Astrocyte of the spinal cord (primary cell): ENCODE results near the gene CGAS.
"Not testable (repeated sequence)": the region's sequence is repeated elsewhere in the genome, so short reads cannot be mapped to it uniquely, and the experiment has no call there.

Source experiments
- DNase-seq: peaks from one replicate; pipeline ENCODE4 v3.0.0; 2011; ENCODE audit warnings: low read depth, low spot score
- H3K4me3 ChIP-seq: 2 replicates; pipeline ENCODE4 v1.5.1; 2011; ENCODE audit warnings: low read depth, mild to moderate bottlenecking, low read length, moderate library complexity
- in situ Hi-C: cut with HindIII; loops from 2 replicates; pipeline ENCODE4 v1.10.0; 2017; ENCODE audit warnings: low sequenced_read_pairs
- TF ChIP-seq, protein P1 (sequence below): IDR thresholded peaks from 2 replicates; pipeline ENCODE4 v1.5.1; 2012; ENCODE audit warnings: low read depth, mild to moderate bottlenecking, low read length, inconsistent platforms

The CGAS gene

DNA sequence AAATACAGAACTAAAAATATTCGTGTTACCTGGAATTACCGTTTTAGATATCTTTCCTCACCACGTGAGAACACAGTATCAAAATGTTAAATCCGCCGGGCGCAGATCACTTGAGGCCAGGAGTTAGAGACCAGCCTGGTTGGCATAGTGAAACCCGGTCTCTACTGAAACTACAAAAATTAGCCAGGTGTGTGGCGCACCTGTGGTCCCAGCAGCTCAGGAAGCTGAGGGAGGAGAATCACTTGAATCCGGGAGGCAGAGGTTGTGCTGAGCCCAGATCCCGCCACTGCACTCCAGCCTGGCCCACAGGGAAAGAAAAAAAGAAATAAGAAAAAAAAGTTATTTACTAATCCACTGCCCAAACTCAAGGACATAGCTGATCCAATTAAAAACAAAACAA lies 62.2 kb downstream of the CGAS start:
- no peak for DNase-seq
- no peak overlapping the region for H3K4me3 ChIP-seq
- in situ Hi-C loops: no loop called here
- TF ChIP-seq, protein P1, sequence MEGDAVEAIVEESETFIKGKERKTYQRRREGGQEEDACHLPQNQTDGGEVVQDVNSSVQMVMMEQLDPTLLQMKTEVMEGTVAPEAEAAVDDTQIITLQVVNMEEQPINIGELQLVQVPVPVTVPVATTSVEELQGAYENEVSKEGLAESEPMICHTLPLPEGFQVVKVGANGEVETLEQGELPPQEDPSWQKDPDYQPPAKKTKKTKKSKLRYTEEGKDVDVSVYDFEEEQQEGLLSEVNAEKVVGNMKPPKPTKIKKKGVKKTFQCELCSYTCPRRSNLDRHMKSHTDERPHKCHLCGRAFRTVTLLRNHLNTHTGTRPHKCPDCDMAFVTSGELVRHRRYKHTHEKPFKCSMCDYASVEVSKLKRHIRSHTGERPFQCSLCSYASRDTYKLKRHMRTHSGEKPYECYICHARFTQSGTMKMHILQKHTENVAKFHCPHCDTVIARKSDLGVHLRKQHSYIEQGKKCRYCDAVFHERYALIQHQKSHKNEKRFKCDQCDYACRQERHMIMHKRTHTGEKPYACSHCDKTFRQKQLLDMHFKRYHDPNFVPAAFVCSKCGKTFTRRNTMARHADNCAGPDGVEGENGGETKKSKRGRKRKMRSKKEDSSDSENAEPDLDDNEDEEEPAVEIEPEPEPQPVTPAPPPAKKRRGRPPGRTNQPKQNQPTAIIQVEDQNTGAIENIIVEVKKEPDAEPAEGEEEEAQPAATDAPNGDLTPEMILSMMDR: no peak

DNA sequence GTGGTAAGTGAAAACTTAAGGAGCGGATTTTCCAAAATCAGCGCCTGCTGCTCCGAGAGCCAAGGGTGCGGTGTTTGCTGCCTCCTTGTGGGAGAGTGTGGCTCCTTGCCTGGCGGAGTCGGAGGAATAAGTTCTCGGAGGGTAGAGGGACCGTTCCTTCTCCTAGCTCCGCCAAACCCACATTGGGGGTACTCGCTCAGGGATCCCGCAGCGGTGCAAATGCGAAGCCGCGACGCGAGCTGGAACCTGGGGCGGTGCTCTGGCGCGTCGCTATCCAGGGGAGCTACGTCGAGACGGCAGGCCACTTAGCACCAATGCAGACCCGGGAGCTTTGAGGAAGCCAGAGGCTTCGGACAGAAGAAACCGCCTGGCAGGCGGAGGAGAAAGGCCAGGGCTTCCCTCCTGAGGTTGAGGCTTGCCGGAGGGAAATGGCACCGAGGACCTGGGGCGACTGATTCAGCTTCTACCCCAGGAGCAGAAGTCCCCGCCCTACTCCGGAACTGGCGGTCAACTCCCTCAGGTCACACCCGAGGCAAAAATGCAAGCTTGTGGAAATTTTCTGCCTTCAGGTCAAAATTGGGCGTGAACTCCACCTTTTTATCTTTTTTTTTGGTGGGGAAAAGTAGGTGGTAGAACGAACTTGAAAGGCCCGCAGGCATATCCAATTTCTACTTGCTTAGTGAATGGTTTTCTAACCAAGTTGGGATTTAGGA lies 63.1 kb downstream of the CGAS start:
- H3K4me3 ChIP-seq: peak overlapping the region; percentile 53
- TF ChIP-seq, protein P1: peak; percentile 85
- peak; percentile 64 for DNase-seq
- in situ Hi-C loops: no loop called here

DNA sequence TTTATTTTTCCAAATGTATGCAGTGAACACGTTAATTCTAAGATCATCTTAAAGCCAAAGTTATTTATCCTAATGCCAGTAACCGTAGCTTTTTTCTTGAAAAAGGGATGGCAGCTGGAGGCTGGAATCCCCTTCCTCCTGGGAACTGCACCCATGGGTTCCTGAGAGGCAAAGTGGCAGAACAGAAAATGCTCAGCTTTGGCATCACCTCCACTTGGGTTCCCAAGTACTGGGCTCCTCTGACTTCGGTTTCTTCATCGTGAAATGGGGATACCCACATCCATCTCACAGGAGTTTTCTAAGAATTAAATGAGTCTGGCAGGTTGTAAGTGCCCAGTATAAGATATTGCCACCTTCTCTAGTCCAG lies 63.7 kb downstream of the CGAS start:
- TF ChIP-seq, protein P1: no peak
- in situ Hi-C loops: no loop called here
- peak overlapping the region; percentile 53 for H3K4me3 ChIP-seq
- no peak for DNase-seq

DNA sequence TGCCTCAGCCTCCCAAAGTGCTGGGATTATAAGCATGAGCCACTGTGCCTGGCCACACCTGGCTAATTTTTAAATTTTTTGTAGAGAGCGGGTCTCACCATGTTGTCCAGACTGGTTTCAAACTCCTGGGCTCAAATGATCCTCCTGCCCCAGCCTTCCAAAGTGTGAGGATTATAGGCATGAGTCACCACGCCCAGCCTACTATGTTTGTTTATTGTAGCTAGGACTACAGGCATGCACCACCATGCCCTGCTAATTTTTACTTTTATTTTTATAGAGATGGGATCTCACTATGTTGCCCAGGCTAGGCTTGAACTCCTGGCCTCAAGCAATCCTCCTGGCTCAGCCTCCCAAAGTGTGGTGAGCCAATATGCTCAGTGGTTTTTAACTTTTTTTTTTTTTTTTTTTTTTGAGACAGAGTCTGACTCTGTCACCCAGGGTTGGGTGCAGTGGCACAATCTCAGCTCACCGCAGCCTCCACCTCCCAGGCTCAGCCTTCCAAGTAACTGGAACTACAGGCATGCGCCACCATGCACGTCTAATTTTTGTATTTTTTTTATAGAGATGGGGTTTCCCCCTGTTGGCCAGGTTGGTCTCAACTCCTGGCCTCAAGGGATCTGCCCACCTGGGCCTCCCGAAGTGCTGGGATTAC lies 69.5 kb downstream of the CGAS start:
- TF ChIP-seq, protein P1: no peak
- in situ Hi-C loops: no loop called here
- DNase-seq: no peak
- no peak overlapping the region for H3K4me3 ChIP-seq

DNA sequence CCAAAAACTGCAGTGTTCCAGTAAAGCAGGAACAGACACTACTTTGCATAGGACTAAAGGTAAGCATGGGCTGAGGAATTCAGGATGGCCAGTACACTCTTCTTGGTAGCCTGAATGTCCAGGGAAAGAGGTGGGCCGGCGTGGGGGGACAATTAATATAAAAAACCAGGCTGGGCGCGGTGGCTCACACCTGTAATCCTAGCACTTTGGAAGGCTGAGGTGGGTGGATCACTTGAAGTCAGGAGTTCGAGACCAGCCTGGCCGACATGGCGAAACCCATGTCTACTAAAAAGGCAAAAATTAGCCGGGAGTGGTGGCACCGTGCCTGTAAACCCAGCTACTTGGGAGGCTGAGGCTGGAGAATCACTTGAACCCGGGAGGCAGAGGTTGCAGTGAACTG lies 70.6 kb downstream of the CGAS start:
- DNase-seq, in situ Hi-C loops, H3K4me3 ChIP-seq: not testable (repeated sequence)

DNA sequence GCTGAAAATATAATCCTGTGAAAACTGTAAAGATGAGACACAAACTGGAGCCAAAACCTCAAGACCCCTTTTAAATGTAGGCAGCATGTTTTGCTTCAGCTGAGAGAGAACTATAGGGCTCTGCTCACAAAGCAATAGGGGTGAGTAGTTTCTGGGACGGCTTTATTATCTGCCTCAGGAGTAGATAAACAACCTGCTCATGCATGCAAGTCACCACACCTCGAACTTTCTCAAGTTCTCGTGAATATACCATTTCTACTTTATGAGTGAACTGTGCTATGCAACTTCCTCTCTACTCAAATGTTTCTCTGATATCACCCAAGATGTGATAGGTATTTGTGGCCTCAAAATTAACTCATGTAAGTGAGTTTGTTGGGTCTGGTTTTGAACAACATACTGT lies 74.9 kb downstream of the CGAS start:
- TF ChIP-seq, protein P1: no peak
- no peak overlapping the region for H3K4me3 ChIP-seq
- no peak for DNase-seq
- in situ Hi-C loops: no loop called here

DNA sequence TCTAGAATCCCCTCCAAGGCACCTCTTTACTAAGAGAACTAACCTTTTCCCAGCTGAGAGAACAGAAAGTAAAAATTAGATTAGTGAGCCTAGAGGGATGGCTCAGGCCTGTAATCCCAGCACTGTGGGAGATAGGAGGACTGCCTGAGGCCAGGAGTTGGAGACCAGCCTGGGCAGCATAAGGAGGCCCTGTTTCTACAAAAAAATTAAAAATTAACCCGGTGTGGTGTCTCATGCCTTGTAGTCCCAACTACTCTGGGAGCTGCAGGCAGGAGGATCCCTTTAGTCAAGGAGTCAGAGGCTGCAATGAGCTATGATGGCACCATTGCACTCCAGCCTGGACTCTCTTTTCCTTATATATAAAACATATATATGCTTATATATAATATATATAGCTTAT lies 76.9 kb downstream of the CGAS start:
- no peak overlapping the region for H3K4me3 ChIP-seq
- in situ Hi-C loops: no loop called here
- TF ChIP-seq, protein P1: no peak
- no peak for DNase-seq
